Inferior parietal cortex (tissue), 1 donor: ENCODE data around the gene POLR3K.

Experiments used
- DNase-seq: peaks from one replicate; pipeline ENCODE4 v3.0.0-alpha.2; 2016; ENCODE audit errors: extremely low spot score

Gene POLR3K

DNA sequence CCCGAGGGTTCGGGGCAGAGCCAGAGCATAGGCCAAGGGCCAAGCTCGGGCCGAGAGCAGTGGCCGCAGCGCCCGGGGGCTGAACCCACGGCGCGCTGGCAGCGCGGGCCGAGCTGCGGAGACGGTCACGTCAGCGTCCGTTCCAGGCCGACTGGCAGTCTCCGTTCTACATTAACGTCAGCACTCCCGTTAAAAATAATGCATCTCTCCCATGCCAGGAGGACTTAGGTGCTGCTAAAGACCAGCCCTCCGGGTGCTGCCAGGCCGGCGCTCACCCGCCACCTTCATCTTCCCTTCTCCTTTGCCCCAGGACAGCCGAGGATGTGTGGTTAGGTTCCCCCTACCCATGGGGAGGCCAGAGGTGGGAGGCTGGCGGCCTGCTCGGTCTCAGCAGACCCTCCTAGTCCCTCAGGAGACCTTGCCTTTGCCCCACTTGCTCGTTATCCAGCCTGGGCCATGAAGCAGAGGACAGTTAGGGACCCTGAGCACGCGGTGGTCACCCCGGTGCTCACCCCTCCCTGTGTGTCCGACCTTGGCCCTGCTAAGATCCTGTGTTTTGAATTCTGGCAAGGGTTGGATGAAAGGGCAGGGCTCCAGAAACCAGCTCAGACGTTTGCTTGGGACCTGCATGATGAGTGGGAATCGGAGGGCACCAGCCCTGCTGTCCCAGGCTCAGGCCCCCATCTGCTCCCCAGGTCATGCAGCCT lies 25.2 kb upstream of the POLR3K start:
- no peak for DNase-seq

DNA sequence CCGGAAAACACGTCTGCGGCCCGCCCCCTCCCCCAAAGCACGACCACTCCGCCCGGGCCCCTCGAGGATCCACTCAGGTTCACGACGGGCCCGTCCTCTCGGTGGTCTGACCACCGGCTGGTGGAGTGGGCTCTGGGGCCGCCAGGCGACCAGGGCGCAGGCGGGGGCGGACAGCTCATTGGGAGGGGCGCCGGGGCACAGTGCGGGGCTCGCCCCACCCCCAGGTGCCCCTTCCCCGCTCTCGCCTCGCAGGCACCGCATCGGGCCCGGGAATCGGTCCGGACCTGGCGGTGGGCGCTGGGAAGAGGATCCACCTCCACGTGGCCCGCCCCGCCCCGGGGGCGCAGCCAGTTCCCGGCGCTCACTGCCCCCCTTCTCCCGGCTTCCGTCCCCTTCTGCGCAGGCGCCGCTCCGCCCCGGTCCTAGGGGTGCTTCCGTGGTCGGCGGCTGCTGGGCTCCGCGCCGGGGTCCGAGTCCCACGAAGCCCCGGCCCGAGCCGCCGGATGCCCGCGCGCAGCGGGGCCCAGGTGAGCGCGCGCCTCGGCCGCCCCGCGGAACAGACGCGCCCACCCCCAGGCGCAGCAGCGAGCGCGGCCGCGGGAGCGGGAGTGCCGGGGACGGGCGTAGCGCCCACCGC lies 24.5 kb upstream of the POLR3K start, which contains the start of gene MPG:
TSS of gene MPG (plus strand) at position 419 of the 637 bp plus-strand sequence. CDS start at position 504, 85 bp downstream.
- peak; percentile 81 for DNase-seq

DNA sequence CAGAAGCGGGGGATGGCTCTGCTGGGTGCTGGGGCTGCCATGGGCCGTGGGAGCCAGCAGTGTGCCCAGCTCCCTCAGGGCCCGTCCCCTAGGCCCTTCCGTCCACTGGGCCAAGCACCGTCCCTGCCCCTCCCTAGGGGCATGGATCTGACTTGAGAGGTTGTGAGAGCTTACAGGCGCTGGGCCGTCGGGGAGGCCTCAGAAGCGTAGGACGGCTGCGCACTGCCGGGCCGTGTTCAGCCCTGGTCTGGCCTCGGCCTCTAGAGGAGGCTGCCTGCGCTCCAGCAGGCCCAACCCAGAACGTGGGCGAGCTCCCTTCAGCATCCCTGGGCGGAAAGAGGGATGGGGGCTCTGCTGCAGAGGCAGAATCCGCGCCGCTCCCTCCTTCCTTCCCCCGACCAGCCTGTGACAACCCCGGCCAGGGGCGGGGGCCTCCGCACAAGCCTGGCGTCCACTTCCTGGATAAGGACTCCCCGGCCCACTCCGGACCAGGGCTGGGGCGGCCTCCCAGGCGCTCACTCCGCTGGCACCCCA lies 23.9 kb upstream of the POLR3K start:
- no peak for DNase-seq

DNA sequence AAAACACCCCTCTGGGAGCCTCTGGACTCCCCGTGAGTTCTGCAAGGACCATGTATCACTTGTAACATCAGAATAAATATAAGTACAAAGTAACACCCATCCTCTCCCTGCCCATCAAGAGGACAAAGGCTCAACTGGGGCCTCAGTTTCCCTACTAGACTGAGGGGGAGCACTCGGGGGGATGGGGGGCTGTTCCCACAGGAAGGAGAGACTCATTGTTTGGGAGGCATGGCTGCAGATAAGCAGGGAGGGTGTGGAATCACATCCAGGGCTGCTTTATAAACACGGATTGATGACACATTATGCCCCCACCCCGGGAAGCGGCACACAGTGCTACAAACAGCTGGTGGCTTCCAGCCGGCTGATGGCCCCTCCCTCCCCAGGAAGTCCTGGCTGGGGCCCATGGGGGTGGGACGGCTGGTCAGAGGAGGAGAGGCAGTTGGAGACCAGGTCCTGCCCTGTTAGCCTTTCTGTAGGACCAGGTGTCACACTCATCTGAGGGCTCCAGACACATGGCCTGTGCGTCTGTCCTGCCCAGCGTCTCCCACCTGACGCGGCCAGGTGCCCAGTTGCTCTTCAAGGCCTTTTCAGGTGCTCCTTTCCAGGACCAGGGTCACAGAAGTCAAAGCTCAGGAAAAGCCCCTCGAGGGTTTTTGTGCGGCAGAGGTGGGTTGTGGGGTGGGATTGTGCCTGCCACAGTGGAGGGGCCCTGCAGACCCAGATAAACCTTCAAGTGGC lies 23.3 kb upstream of the POLR3K start:
- DNase-seq, result no peak

DNA sequence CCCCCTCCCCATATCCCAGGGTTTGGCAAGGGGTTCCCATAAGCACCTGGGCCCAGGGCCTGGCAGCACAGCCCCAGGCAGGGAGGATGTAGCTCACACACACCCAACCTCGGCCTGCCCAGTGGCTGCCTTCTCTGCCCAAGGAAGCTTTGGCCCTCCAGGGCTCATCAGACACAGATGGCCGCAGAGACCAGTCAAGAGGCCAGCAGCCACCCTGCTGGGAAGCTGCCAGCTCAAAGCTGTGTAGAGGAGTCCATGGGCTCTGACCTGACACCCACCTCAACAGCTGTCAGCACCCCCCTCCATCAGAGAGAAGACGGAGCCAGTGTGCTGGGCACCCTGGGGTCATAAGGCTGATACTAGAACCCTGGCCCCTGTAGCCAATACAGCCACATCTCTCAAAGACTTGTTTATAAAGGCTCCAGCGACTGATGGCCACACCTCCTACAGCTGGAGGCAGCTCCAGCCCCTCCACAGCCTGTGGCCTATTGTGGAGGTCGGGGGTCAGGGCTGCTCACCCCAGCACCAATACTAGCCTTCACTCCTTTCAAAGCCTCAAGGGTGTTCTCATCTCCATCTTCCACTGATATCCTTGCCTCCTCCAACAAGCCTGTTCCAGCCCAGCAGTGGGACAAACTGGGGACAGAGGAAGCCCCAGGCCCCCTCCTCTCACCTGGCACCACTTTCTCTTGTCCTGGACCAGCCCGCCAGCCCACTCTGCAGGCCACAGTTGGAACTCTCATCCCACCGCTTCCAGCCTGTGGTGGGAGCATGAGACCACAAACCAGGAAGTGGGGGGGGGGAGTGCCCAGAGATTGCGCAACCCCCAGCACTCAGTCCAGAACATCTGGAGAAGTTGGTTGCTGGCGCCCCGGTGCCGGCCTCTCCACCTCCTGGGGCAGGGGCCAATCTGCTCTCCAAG lies 22.4 kb upstream of the POLR3K start:
- DNase-seq, result no peak

DNA sequence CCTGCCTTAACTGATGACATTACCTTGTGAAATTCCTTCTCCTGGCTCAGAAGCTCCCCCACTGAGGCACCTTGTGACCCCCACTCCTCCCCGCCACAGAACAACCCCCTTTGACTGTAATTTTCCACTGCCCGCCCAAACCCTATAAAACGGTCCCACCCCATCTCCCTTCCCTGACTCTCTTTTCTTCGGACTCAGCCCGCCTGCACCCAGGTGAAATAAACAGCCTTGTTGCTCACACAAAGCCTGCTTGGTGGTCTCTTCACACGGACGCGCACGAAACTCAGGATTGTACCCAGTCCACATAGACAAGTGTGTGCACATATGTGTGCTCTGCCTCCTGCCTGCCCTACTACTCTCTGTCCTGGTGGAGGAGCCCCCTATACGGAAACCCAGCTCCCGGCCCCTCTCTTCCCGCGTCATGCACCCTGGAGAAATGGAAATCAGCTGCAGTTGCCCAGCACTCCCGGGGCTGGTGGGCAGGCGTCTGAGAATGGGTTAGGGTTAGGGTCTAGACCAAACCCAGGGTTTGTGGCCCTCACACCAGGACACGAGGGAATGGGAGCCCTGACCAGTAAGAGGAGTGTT lies 21.4 kb upstream of the POLR3K start:
- DNase-seq, result no peak

DNA sequence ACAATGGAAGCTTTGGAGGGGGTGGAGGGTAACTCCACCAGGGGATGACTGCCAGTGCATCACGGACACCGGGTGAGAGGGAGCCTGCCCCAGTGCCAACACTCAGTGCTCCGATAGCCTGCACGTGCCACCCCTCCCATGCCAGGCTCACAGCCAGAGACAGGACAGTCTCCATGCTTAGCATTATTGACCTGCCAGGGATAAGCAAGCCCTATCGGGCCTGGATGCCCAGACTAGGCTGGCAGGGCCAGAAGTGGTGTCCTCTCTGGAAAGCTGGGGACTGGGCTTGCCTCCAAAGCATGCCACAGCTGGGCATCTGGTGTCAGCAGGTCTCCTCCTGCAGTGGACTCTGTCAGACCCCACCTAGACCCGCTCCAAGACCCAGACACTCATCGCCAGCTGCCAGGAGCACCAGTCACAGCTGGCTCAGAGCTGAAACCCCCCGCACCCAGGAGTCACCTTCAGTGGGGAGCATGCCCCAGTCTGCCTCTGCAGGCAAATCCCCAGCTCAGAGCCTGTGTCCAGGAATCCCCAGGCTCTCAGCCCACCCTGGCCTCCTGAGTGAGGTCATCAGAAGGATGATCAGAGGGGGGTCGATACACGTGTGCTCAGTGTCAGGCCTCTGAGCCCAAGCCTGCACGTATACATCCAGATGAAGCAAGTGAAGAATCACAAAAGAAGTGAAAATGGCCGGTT lies 20.8 kb upstream of the POLR3K start:
- no peak for DNase-seq

DNA sequence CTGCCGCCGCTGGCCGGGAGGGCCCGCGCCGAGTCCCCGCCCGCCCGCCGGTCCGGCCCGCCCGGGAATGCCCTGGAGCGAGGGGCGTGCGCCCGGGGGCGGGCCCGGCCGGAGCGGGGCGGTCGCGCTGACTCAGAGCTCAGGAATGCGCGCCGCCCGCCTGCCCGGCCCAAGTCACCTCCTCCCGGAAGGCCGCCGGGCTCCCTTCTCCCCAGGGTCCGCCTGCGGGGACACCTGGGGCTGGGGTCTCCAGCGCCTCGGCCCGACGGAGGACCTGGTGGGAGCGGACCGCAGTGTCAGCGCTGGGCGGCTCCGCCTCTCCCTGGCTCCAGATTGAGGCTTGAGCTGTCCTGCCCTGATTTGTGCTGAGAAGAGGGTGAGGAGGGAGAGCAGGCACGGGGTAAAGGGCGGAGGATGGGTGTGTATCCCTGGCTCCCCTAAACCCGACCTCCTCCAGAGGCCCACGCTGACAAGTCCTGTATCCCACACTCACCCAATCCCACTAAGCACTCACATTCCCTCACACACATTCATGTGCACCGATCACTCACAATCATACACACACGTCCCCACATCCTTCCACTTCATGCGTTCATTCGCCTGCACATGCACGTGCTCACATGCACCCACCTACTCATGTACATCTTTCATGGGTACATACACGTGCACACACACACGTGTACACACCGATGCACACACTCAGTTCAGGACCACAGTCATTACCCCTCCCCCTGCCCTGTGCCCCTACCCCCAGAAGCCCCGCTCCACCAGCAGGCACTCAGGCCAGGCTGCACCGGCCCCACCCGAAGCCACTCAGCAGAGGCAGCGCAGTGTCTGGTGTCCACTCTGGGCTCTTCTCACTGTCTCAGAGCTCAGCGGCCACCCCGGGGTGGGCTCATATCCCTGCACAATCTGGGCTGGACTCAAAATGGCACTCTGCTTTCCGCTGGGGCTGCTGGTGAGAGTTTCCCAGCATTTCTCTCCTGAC lies 19.4 kb upstream of the POLR3K start, which contains the start of gene RHBDF1:
TSS of gene RHBDF1 (minus strand) at position 71 of the 988 bp plus-strand sequence. CDS start 7,616 bp downstream, outside the sequence.
- no peak for DNase-seq

DNA sequence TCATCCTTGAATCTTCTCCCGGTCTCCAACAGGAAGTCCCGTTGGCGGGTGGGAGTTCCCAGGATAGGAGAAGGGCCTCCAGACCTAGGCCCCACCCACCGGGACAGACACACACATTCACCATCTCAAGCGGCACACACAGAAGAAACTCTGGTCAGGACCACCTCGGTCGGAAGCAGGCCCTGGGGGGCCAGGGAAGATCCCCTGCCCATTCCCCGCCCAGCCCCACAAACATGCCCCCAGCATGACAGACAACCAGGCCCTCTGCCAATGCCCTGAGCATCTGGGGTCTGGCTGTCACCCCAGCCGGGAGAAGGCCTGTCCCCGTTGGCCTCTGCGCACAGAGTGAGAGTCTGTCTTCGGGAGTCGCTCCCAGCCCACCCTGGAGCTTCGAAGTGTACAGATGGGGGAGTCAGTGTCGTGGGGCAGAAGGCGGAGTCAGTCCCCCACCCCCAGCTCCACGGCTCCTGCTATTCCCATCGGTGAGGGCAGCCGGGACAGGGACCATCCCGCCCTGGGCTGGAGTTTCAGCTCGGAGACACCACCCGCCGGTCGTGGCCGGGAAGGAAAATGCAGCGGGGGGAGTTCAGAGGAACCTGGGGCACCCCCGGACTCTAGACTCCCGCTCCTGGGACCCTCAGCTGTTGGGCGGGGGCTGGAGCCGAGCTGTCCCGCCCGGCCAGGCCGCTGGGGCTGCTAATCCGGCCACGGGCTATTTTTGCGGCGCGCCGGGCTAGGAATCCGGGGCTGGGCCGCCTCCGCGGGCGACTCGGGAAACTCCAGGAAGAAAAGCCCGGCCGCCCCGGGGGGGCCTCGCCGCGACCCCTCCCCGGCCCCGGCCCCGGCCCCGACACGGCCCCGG lies 18.4 kb upstream of the POLR3K start:
- DNase-seq, result no peak

DNA sequence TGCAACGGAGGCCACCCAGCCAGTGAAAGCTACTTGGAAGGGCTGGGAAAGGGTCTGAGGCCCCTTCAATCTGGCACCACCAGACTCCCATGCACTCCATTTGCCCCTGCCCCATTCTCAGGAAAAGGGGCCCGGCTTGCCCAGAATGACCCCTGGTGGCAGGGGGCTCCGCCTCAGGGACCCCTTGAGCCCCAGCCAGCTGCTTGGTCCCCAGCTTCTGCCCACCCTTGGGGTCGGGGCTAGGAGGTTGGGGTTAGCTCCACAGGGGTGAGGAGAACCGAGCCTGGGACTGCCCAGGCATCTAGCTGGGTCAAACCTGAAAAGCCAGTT lies 17.8 kb upstream of the POLR3K start:
- DNase-seq, result no peak

DNA sequence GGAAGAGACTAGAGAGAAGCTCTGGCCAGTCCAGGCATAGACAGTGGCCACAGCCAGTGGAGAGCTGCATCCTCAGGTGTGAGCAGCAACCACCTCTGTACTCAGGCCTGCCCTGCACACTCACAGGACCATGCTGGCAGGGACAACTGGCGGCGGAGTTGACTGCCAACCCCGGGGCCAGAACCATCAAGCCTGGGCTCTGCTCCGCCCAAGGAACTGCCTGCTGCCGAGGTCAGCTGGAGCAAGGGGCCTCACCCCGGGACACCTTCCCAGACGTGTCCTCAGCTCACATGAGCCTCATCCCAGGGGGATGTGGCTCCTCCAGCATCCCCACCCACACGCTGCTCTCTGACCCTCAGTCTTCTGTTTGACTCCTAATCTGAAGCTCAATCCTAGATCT lies 15.8 kb upstream of the POLR3K start:
- no peak for DNase-seq

DNA sequence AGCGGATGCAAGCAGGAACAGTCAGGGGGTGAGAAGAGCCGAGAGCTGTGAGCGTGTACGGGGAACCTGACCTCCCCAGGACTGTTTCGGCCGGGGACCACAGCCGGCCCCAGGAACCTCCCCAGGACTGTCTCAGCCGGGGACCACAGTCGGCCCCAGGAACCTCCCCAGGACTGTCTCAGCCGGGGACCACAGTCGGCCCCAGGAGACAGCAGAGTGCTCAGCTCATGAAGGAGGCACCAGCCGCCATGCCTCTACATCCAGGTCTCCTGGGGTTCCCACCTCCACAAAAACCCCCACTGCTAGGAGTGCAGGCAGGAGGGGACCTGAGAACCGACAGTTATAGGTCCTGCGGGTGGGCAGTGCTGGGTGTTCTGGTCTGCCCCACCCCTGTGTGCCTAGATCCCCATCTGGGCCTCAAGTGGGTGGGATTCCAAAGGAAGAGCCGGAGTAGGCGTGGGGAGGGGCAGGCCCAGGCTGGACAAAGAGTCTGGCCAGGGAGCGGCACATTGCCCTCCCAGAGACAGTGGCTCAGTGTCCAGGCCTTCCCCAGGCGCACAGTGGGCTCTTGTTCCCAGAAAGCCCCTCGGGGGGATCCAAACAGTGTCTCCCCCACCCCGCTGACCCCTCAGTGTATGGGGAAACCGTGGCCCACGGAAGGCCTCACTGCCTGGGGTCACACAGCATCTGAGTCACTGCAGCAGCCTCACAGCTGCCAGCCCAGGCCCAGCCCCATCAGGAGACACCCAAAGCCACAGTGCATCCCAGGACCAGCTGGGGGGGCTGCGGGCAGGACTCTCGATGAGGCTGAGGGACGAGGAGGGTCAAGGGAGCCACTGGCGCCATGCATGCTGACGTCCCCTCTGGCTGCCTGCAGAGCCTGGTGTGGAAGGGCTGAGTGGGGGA lies 14.7 kb upstream of the POLR3K start:
- no peak for DNase-seq

DNA sequence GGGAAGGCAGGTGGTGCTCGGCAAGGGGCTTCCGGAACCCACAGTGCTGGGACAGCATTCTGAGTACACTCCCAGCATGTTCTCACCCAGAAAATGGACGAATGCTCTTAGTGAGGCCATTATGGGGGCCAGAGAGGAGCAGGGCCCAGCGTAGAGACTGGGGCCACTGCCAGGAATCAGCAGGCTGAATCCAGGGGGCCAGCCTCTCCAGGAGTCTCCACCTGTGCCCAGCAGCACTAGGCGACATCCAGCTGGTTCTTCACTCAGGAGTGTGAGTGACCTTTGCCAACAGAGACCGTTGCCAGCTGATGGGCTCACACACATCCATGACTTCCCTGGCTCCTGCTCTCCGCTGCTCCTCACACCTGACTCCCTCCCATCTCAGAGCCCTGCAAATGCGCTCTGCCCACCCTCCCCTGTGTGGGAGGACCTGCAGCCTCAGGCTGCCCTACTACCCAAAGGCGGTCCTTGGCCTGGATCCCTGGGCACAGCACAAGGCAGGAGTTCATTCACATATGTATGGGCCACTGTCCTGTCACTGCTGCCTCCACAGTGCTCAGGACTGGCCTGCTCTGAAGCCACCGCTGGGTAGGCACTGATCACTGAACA lies 13.9 kb upstream of the POLR3K start:
- DNase-seq, result no peak

DNA sequence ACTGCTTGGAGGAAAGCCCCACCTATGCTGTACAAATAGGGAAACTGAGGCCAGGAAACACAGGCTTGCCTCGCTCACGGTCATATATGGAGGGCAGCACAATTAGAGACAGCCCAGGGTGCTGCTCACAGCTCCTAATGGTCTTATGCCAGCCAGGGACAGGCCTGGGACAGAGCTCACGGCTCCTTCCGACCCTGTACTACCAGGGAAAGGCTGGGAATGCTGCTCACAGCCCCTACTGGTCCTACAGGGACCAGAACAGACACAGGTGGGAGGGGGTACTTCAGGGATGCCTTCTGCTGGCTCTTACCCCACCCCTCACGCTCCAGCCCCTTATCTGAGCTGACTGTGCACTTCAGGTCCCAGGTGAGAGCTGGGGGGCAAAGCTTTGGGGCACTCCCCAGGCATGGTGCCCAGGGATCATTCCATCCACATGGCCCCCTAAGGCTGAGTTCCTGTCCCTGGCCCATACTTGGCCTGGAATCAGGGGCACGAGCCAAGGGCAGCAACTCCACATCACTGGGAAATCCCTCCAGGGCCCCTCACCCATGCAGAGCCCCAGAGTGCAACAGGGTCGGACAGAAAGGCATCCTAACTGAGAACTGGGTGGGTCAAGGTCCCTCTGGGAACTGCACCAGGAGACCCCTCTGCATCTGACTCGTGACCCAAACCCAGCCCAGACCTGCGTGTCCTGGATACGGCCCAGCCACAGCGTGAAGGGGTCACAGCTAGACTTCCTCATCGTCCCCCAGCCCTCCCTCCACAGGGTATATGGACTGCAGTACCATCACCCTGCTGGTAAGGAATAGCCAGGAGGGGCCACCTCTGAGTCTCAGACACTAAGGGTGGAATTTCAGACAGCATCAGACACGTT lies 13.1 kb upstream of the POLR3K start:
- DNase-seq, result no peak

DNA sequence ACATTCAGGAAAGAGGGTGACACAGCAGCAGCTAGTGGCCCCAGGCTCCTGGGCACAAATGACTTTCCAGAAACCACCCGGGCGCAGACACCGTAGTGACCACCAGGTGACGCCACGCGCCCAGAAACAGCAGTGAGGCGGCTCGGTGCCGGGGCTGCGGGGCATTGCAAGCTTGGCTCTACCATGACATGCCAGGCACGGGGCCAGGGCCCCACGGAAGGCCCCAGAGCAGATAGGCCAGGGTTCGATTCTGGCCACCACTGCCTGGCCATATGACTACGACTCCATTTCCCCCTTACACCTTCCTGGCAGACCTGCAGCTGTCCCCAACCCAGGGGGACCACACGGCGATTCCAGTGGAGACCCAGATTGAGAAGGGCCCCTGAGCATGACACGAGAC lies 12.3 kb upstream of the POLR3K start:
- DNase-seq, result peak; percentile 79

DNA sequence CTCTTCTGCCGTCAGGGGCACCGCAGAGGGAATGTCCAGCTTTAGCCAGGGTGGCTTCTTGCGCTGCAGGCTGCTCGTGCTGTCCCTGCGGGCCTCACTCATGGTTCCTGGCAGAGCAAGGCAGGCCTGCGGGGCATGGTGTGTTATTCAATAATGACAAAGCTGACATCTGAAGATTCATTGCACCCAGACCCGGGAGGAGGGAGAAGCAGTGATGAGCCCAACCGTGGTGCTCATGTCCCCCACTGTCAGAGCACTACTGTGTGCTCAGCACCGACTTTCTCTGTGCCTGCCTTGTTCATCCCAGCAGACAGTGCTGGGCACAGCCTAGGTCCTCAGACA lies 11.5 kb upstream of the POLR3K start:
- no peak for DNase-seq
